ENCODE measurements around the gene PRAF2. TPM values are rescaled to one million over a fixed set of nuclear protein-coding genes. Genes with fewer than 3 reads are reported as not detected.

PRAF2 gene
- total RNA-seq, 2 donors from 2014 or later = 7.0 to 9.9 TPM

DNA sequence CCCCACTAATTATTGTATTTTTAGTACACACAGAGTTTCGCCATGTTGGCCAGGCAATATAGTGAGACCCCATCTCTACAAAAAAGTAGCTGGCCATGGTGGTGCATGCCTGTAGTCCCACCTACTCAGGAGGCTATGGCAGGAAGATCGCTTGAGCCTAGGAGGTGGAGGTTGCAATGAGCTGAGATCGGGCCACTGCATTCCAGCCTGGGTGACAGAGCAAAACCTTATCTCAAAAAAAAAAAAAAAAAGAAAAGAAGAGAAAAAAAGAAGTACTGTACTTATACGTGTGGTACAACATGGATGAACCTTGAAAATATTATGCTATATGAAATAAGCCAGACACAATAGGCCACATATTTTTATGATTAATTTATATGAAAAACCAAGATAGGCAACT is 15.8 kb upstream of the PRAF2 start:
- intact Hi-C loops (cut with DNase I) = no loop called here

DNA sequence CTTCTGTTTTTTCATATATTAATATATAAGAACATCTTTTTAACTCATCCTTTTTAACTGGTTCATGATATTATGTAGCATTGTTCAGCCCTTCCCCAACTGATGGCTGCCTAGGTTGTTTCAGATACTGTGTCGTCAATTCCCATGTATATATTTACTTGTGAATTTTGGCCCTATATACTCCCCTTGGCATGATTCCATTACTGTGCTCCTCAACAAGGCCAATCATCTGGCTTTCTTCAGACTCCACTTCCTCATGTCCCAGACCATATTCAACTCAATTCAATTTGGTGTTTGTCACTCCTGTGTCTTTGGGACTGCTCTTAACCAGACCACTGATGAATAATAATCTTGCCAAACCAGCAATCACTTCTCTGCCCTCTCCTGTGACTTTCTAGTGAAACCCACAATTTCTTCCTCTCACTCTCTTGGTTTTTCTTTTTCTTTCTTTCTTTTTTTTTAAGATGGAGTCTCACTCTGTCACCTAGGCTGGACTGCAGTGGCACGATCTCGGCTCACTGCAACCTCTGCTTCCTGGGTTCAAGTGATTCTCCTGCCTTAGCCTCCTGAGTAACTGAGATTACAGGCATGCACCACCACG is 8.6 kb upstream of the PRAF2 start:
- TF ChIP-seq, protein P1, sequence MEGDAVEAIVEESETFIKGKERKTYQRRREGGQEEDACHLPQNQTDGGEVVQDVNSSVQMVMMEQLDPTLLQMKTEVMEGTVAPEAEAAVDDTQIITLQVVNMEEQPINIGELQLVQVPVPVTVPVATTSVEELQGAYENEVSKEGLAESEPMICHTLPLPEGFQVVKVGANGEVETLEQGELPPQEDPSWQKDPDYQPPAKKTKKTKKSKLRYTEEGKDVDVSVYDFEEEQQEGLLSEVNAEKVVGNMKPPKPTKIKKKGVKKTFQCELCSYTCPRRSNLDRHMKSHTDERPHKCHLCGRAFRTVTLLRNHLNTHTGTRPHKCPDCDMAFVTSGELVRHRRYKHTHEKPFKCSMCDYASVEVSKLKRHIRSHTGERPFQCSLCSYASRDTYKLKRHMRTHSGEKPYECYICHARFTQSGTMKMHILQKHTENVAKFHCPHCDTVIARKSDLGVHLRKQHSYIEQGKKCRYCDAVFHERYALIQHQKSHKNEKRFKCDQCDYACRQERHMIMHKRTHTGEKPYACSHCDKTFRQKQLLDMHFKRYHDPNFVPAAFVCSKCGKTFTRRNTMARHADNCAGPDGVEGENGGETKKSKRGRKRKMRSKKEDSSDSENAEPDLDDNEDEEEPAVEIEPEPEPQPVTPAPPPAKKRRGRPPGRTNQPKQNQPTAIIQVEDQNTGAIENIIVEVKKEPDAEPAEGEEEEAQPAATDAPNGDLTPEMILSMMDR (IDR thresholded peaks at IDR 0.05) = no peak
- Histone ChIP-seq H3K9ac (ENCODE audit: low read depth in 2 of 2, low read length in 2 of 2) (no peak overlapping the region), H3K36me3 (no peaks in the 10 kb centered on the region), H3K9me3 (no peaks in the 10 kb centered on the region), H3K4me1 (no peaks in the 10 kb centered on the region), H3K27ac (no peak overlapping the region), H3K27me3 (no peaks in the 10 kb centered on the region), H3K4me3 (no peak overlapping the region)
- no peak for DNase-seq
- intact Hi-C loops (cut with DNase I) = no loop called here

More for the DNA sequence above, 15.8 kb upstream of the PRAF2 start:
- no peaks in the 10 kb centered on the region for H3K36me3 ChIP-seq
- no peak overlapping the region for H3K9ac ChIP-seq (ENCODE audit: low read depth in 2 of 2, low read length in 2 of 2)
- no peak overlapping the region for H3K4me3 ChIP-seq
- DNase-seq = no peak
- H3K4me1 ChIP-seq = no peaks in the 10 kb centered on the region
- TF ChIP-seq, protein P1 (IDR thresholded peaks at IDR 0.05) = no peak
- H3K27ac ChIP-seq = no peak overlapping the region
- no peaks in the 10 kb centered on the region for H3K9me3 ChIP-seq
- H3K27me3 ChIP-seq = no peaks in the 10 kb centered on the region

DNA sequence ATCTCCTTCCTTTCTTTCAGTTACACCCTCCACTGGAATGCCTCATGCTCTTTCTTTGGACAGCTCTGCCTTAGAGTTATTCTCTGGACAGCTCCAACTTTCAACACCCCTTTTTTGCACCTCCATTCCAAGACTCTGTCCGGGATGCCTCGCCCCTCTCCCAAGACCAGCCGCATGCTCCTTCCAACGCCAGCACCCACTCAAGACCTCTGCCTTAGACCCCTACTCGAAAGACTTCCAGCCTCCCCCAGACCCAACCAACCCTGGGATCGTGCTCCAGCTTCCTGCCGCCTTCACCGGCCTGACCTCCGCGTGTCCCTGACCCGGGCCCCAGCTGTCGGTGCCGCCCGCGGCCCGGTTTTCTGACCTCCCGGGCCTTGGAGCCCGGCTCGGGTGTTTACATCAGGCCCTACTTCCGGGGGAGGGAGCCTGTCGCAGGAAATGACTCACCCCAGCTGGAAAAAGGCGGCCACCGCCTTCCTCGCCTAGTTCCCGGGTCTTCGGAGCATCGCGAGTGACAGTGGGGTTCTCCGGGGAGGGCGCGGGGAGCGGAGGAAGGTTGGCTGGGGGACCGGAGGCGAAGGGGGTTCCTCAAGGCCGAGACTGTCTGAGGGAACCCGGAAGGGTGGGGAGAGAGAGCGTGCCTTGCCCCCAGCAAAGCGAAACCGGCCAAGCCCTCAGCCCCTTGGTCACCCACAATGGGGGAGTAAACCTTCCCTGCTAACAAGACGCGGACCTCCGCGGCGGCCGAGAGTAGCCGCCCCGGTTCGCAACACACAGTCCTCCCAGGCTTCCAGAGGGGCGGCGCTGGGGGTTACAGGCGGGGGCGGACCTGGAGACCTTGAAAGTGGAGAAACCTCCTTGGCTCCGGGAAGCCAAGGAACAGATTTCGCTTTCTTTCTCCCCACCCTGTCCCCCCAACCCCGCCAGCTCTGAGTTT is 6.0 kb upstream of the PRAF2 start, which contains the start of gene WDR45:
Gene WDR45, minus strand, starts transcription at position 399 of the 940 bp plus-strand sequence. CDS start 1,792 bp downstream, outside the sequence.
- no peaks in the 10 kb centered on the region for H3K4me1 ChIP-seq
- H3K36me3 ChIP-seq = no peaks in the 10 kb centered on the region
- H3K27ac ChIP-seq = peak within 1 kb of the TSS; percentile 93
- H3K9ac ChIP-seq (ENCODE audit: low read depth in 2 of 2, low read length in 2 of 2) = peak within 1 kb of the TSS; percentile 73 to 76
- peak within 1 kb of the TSS; percentile 63 for H3K4me3 ChIP-seq
- intact Hi-C loops (cut with DNase I) = no loop called here
- peak; percentile 76 for DNase-seq
- H3K9me3 ChIP-seq = no peaks in the 10 kb centered on the region
- H3K27me3 ChIP-seq = no peaks in the 10 kb centered on the region
- TF ChIP-seq, protein P1 (IDR thresholded peaks at IDR 0.05) = no peak

GRCh38 chrX:49077941-49078340 is 4.1 kb upstream of the PRAF2 start:
- H3K36me3 ChIP-seq = no peaks in the 10 kb centered on the region
- no peak overlapping the region for H3K4me3 ChIP-seq
- H3K27ac ChIP-seq = no peak overlapping the region
- H3K9me3 ChIP-seq = no peaks in the 10 kb centered on the region
- H3K4me1 ChIP-seq = no peaks in the 10 kb centered on the region
- intact Hi-C loops (cut with DNase I) = no loop called here
- no peaks in the 10 kb centered on the region for H3K27me3 ChIP-seq
- DNase-seq = no peak
- H3K9ac ChIP-seq (ENCODE audit: low read depth in 2 of 2, low read length in 2 of 2) = no peak overlapping the region
- TF ChIP-seq, protein P1 (IDR thresholded peaks at IDR 0.05) = no peak

DNA sequence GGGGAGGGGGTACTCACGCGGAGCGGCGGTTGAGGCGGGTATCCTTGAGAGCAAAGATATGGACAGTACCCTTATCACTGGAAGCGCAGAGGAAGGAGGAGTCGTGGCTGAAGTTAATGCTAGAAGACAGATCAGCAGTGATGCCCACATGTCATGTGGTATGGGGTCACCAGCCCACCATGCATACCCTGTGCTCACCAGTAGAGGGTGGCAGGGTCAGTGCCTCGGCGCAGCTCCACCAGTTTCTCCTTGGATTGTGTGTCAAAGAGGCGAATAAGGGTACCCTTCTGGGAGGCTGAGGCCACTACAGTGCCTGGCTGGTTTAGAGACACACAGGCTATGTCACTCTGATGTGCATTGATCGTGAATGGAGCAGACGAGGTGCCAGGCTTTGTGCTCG is 1.5 kb upstream of the PRAF2 start:
- H3K27me3 ChIP-seq = no peaks in the 10 kb centered on the region
- no peak for DNase-seq
- no peaks in the 10 kb centered on the region for H3K9me3 ChIP-seq
- no peak overlapping the region for H3K4me3 ChIP-seq
- no peaks in the 10 kb centered on the region for H3K4me1 ChIP-seq
- intact Hi-C loops (cut with DNase I) = no loop called here
- no peak overlapping the region for H3K9ac ChIP-seq (ENCODE audit: low read depth in 2 of 2, low read length in 2 of 2)
- no peak overlapping the region for H3K27ac ChIP-seq
- no peaks in the 10 kb centered on the region for H3K36me3 ChIP-seq
- TF ChIP-seq, protein P1 (IDR thresholded peaks at IDR 0.05) = no peak
